ENCODE results near the gene SPON2. TPM values are rescaled to one million over a fixed set of nuclear protein-coding genes. Genes with fewer than 3 reads are reported as not detected.

The SPON2 gene
- total RNA-seq, 1 experiment from 2014 or later: 6.6 TPM

- DNase-seq (ENCODE audit: low spot score) (no peak), ATAC-seq (no peak)
- Mint-ChIP-seq H3K9me3 (peaks cover 9% of the 10 kb centered on the region), H3K36me3 (no peaks in the 10 kb centered on the region), H3K4me3 (peak overlapping the region; percentile 70), H3K27me3 (ENCODE audit: low read depth) (peaks cover 83% of the 10 kb centered on the region), H3K27ac (no peak overlapping the region), H3K4me1 (peaks cover 2% of the 10 kb centered on the region; the same call in 1 of the 2 replicates)
- no peak for TF ChIP-seq E2F4 (CRISPR knock-in tag; IDR thresholded peaks at IDR 0.05; ENCODE audit: borderline replicate concordance, low read depth)
- TF ChIP-seq ZNF121 (CRISPR knock-in tag; IDR thresholded peaks at IDR 0.05): no peak
- no peak for TF ChIP-seq ESRRA (CRISPR knock-in tag; IDR thresholded peaks at IDR 0.05; ENCODE audit: borderline replicate concordance)
- no peak for TF ChIP-seq TEAD1 (CRISPR knock-in tag; IDR thresholded peaks at IDR 0.05)
- no peak for TF ChIP-seq USF1 (CRISPR knock-in tag; IDR thresholded peaks at IDR 0.05)
- no peak for TF ChIP-seq NR1H2 (CRISPR knock-in tag; IDR thresholded peaks at IDR 0.05)
- no peak for TF ChIP-seq GTF2I (CRISPR knock-in tag; conservative IDR thresholded peaks at IDR 0.05)
- TF ChIP-seq ZNF512 (CRISPR knock-in tag; IDR thresholded peaks at IDR 0.05; ENCODE audit: borderline replicate concordance): no peak
- no peak for TF ChIP-seq RELA (CRISPR knock-in tag; IDR thresholded peaks at IDR 0.05; ENCODE audit: borderline replicate concordance)
- TF ChIP-seq TCF7 (CRISPR knock-in tag; IDR thresholded peaks at IDR 0.05; ENCODE audit: low read depth): no peak
- TF ChIP-seq RORB (CRISPR knock-in tag; IDR thresholded peaks at IDR 0.05): no peak
- no peak for TF ChIP-seq MAX (CRISPR knock-in tag; IDR thresholded peaks at IDR 0.05)
- TF ChIP-seq HMGXB4 (CRISPR knock-in tag; IDR thresholded peaks at IDR 0.05): no peak
- TF ChIP-seq CREB1 (CRISPR knock-in tag; IDR thresholded peaks at IDR 0.05): no peak
- ChIA-PET CTCF (interaction anchor here (0.7 to 2.2 kb wide), 6 partner anchors 9 to 187 kb away, joined by 3 to 11 read pairs (median 4); no protein-coding TSS in a partner anchor), POLR2A (interaction anchor here (0.5 kb wide), 1 partner anchor 31 kb away, joined by 3 read pairs; no protein-coding TSS in a partner anchor)
These were observed 3.9 kb downstream of the SPON2 start for GRCh38 chr4:1168191-1169101.

GRCh38 chr4:1167244-1167949, 5.0 kb downstream of the SPON2 start:
- ChIA-PET CTCF (interaction anchor here (0.7 to 2.2 kb wide), 8 partner anchors 8 to 188 kb away, joined by 3 to 11 read pairs (median 4); no protein-coding TSS in a partner anchor), POLR2A (interaction anchor here (0.5 kb wide), 1 partner anchor 30 kb away, joined by 3 read pairs; no protein-coding TSS in a partner anchor)
- DNase-seq (ENCODE audit: low spot score): peak; percentile 90
- no peak overlapping the region for H3K27ac Mint-ChIP-seq
- H3K27me3 Mint-ChIP-seq (ENCODE audit: low read depth): peaks cover 81% of the 10 kb centered on the region
- peaks cover 2% of the 10 kb centered on the region; the same call in 1 of the 2 replicates for H3K4me1 Mint-ChIP-seq
- H3K4me3 Mint-ChIP-seq: peak overlapping the region; percentile 70
- H3K36me3 Mint-ChIP-seq: no peaks in the 10 kb centered on the region
- peak; percentile 77 for ATAC-seq
- H3K9me3 Mint-ChIP-seq: peaks cover 12% of the 10 kb centered on the region
- TF ChIP-seq USF2 (CRISPR knock-in tag; IDR thresholded peaks at IDR 0.05) (no peak), ZNF416 (CRISPR knock-in tag; IDR thresholded peaks at IDR 0.05) (no peak), STAT6 (CRISPR knock-in tag; conservative IDR thresholded peaks at IDR 0.05; ENCODE audit: low read depth) (no peak), ATF2 (CRISPR knock-in tag; IDR thresholded peaks at IDR 0.05; ENCODE audit: borderline replicate concordance, low read depth) (no peak), NFYB (CRISPR knock-in tag; conservative IDR thresholded peaks at IDR 0.05; ENCODE audit: low read depth) (0 out of 2 replicates have a peak, but pooled peaks have one; percentile 12), E2F4 (CRISPR knock-in tag; IDR thresholded peaks at IDR 0.05; ENCODE audit: borderline replicate concordance, low read depth) (0 out of 2 replicates have a peak, but pooled peaks have one; percentile 54)
